GM18507 (cell line): Measurements from ENCODE around the gene DBNL.

ENCODE experiments used
- DNase-seq: peaks from one replicate; pipeline ENCODE4 v3.0.0; 2011; ENCODE audit warnings: low read depth; ENCODE audit not compliant: insufficient read length; ENCODE audit errors: extremely low spot score
- FAIRE-seq: peaks from 2 replicates; lab custom pipeline; 2011; peaks lifted over from hg19 to GRCh38; lab: Jason Lieb, UNC

The DBNL gene

DNA sequence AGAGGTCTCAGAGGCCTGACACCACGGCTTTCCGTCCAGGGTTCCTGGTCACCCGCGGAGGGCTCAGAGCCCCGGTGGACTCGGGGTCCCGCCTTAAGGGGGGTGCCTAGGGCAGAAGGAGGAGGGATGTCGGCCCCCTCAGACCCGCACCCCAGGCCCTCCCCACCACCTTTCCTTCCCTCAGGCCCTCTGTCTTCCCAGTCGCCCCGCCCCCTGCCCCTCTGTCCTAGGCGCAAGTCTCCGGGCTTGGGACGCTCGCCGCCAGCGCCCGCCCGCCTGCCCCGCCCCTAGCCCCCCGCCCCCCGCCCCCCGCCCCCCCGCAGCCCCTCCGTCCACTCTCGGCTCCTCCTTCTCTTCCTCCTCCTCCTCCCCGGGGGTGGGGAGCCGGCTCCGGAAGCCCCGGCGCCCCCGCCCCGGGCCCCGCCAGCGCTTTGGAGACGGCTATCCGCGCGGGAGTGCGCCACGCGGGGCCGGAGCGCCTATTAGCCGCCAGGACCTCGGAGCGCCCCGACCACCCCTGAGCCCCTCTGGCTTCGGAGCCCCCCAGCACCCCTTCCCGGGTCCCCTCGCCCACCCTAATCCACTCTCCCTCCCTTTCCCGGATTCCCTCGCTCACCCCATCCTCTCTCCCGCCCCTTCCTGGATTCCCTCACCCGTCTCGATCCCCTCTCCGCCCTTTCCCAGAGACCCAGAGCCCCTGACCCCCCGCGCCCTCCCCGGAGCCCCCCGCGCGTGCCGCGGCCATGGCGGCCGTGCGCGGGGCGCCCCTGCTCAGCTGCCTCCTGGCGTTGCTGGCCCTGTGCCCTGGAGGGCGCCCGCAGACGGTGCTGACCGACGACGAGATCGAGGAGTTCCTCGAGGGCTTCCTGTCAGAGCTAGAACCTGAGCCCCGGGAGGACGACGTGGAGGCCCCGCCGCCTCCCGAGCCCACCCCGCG is 59.7 kb downstream of the DBNL start, which contains the start of gene AEBP1:
AEBP1 (plus strand) TSS at position 423 of the 937 bp plus-strand sequence; CDS start at position 744, 321 bp downstream.
- no peak for DNase-seq
- no peak for FAIRE-seq

DNA sequence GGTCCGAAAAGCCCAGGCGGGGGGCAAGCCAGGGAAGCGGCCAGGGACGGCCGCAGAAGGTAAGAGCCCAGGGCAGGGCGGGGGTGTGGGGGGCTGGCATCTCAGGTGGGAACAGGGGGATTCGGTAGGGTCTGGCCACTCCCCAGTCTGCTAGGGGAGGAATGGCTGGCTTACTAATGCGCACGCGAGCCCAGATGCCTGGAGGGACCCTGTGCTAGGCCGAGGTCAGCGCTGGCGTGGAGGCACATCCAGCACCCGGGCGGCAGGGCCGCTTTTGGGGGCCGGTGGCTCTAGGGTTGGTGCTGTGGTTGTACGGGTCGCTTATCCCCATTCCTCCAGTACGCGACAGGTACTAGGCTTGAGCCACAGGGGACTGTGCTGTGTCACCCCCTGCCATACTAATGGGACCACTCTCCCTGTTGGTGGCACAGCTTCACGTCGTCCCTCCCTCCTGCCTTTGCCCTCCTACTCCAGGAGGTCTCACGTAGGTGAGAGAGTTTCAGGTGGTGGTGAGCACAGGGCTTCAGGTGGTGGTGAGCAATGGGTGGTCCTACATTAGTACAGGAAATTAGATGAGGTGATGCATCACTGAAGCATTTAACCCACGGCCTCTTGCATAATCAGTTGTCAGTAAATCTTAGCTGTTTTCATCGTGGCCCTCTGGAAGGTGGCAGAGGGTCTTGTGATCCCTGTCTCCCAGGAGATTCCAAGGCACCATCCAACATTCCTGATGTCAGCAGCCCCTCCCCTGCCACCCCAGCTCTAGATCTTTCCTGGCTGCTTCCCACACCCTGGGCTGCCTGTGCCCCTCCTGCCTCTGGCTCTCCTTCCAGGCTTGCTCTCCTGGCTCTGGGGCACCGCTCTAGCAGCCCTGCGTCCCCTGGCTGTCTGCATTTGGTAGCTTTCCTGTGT is 60.6 kb downstream of the DBNL start:
- no peak for DNase-seq
- no peak for FAIRE-seq

DNA sequence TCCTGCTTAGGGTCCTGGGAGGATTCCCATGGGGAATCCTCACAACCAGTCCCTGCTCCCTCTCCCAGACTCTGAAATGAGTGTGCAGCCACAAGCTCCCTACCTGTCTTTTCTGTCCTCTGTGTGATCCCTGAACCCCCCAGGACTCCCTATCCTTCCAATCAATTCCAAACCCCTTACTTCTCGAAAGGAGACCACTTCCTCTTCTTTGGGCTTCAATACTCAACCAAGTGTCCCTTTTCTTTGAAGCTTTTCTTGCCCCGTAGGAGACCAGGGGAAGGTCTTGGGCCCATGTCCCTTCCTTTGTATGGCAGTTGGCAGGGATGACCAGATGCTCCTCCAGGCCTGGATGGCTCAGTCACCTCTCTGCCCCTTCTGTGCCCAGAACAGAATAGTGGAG is 61.3 kb downstream of the DBNL start:
- no peak for FAIRE-seq
- DNase-seq: no peak

DNA sequence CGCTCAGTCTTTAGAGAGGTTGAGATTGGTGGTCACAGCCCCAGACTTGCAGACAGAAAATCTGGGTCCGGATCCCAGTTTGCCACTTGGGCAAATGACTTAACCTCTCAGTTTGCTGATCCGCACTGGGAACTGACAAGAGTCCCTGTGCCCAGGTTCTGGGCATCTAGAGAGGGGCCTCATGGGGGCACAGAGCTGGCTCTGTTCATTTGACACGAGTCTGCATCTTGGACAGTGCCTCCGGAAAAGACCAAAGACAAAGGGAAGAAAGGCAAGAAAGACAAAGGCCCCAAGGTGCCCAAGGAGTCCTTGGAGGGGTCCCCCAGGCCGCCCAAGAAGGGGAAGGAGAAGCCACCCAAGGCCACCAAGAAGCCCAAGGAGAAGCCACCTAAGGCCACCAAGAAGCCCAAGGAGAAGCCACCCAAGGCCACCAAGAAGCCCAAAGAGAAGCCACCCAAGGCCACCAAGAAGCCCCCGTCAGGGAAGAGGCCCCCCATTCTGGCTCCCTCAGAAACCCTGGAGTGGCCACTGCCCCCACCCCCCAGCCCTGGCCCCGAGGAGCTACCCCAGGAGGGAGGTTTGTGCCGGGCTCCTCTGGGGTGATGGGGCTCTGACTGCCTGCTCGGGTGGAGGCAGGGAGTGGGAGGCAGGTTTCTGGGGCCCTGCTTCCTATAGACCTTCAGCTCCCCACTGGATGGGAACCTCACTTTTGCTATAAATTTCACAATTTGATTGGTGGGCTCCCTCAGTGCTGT is 62.0 kb downstream of the DBNL start:
- no peak for FAIRE-seq

DNA sequence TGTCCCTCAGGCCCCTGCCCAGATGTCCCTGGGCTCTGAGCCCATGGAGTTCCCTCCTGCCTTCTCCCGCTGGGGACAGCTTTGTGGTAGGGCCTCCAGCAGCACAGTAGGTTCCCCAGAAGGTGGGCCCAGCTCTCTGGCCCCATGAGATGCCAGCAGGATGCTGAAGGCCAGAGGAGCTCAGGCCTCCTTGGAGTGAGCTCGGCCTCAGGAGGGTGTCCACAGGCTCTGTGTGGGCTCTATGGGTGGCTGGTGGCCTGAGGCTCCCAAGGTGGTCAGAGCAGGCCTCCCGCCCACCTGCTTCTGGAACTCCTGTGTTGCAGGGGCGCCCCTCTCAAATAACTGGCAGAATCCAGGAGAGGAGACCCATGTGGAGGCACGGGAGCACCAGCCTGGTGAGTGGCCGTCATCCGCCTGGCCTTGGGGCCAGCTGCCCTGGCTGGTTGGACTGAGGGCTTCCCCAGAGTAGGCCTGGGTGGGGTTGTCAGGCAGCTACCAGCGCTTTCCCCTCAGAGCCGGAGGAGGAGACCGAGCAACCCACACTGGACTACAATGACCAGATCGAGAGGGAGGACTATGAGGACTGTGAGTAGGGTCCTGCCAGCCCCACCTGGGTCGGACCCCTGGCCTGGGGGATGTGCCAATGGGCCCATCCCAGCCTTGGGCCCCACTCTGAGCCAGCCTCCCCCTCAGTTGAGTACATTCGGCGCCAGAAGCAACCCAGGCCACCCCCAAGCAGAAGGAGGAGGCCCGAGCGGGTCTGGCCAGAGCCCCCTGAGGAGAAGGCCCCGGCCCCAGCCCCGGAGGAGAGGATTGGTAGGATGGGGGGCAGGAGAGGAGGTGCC is 62.8 kb downstream of the DBNL start:
- DNase-seq (no peak), FAIRE-seq (no peak)

More for the DNA sequence above, 62.0 kb downstream of the DBNL start:
- no peak for DNase-seq

DNA sequence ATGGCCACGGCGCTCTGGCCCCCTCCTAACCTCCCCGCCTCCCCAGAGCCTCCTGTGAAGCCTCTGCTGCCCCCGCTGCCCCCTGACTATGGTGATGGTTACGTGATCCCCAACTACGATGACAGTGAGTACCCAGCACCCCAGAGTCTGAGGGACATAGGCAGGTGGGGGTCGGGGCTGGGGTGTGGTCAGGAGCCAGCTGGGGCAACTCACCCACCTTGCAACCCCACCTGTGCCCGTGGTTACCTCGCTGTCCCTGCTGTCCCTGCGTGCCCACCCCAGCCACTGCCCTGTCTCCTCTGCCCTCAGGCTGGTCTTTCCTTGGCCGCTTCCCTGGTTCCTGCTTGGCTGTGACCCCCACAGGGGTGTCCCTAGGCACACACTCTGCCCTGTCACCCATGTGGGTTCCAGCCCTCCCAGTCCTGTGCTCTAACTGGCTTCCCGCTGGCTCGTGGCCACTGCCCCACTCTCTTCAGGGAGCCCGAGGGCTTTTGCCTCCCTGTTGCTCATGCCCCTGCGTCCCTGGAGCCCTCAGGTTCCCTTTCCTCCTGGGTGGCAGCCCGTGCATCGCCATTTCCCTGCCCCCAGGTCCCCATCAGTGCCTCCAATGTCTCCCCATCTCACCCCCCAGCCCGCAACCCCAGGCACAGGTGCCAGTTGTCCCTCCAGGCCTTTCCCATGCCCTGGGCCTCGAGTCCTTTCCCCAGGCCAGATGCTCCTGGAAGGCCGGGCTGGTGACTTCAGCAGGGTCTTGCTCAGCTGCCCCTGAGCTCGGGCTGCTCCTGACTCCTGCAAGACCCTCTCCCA is 63.7 kb downstream of the DBNL start:
- no peak for FAIRE-seq
- no peak for DNase-seq

DNA sequence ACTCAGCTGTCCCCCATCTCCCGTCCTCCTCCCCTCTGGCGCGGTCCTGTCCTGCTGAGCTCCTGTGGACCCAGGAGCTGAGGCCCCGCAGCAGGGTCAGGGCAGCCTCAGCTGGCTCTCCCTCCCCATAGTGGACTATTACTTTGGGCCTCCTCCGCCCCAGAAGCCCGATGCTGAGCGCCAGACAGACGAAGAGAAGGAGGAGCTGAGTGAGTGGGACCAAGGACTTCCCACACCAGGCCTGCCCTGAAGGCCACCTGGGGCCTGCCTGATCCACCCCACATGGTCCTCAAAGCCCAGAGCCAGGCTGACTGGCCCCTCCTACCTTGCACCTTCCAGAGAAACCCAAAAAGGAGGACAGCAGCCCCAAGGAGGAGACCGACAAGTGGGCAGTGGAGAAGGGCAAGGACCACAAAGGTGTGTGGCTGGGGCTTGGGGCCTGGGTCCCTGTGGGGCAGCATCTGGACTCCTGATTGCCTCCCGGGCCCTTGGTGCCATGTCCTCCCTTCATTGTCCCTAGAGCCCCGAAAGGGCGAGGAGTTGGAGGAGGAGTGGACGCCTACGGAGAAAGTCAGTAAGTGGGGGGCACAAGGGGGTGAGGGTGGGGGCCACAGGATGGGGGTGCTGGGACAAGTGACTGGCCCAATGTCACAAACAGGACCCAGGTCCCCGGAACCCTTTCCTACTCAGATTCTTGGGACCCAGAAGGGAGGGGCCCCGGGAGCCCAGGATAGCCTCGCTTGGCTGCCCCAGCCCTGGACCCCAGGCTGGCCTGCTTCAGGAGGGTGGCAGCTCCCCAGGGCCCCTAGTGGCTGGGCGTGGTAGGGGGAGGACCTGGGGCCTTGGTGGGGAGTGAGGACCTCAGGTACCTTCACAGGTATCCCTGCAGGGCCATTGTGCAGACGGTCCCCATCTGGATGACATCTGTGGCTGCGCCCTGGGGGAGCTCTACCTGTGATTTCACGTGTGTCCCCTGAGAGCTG is 64.6 kb downstream of the DBNL start:
- DNase-seq: no peak
- FAIRE-seq: no peak

DNA sequence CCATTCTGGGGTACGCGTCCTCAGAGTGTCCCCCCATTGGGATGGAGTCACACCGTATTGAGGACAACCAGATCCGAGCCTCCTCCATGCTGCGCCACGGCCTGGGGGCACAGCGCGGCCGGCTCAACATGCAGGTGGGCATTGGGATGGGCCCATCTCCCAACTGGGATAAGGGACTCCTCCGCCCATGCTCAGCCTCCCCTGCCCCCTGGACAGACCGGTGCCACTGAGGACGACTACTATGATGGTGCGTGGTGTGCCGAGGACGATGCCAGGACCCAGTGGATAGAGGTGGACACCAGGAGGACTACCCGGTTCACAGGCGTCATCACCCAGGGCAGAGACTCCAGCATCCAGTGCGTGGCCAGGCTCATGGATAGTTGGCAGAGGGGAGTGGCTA is 65.5 kb downstream of the DBNL start:
- no peak for FAIRE-seq
- DNase-seq: no peak

DNA sequence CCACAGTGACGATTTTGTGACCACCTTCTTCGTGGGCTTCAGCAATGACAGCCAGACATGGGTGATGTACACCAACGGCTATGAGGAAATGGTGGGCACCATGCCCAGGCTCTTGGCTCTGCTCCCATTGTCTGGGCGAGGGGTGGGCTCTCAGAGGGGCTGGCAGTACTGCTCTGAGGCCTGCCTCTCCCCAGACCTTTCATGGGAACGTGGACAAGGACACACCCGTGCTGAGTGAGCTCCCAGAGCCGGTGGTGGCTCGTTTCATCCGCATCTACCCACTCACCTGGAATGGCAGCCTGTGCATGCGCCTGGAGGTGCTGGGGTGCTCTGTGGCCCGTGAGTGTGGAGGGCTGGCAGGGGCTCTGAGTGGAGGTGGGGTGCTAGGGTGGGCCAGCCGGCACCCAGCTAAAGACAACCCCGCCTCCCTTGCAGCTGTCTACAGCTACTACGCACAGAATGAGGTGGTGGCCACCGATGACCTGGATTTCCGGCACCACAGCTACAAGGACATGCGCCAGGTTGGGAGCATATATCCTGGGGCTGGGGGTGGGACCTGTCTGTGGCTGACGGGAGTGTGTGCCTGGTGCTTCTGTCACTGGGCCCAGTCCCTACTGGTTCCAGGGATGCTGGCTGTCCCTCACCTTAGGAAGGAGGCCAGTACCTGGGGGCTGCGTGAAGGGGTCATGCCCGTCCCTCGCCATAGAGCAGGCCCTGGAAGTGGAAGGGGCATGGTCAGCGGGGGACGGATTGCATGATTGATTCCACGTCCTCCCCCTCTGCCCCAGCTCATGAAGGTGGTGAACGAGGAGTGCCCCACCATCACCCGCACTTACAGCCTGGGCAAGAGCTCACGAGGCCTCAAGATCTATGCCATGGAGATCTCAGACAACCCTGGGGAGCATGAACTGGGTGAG is 66.5 kb downstream of the DBNL start:
- FAIRE-seq: no peak

More for the DNA sequence above, 66.5 kb downstream of the DBNL start:
- DNase-seq: no peak
